ENCODE measurements around the gene CACNA1F. TPM values are rescaled to one million over a fixed set of nuclear protein-coding genes. Genes with fewer than 3 reads are reported as not detected.

The CACNA1F gene
- total RNA-seq, 1 donor from 2014 or later, result 1.4 TPM

- TF ChIP-seq CTCF (IDR thresholded peaks at IDR 0.05), result no peak
- Histone ChIP-seq H3K27me3 (no peaks in the 10 kb centered on the region), H3K9me3 (no peaks in the 10 kb centered on the region), H3K36me3 (no peaks in the 10 kb centered on the region), H3K4me3 (no peak overlapping the region), H3K27ac (no peak overlapping the region), H3K4me1 (no peaks in the 10 kb centered on the region)
- DNase-seq, result no peak
- ATAC-seq, result no peak
- intact Hi-C loops (cut with DNase I), result no loop called here
Measured at GRCh38 chrX:49209434-49210251, 23.5 kb downstream of the CACNA1F start.

DNA sequence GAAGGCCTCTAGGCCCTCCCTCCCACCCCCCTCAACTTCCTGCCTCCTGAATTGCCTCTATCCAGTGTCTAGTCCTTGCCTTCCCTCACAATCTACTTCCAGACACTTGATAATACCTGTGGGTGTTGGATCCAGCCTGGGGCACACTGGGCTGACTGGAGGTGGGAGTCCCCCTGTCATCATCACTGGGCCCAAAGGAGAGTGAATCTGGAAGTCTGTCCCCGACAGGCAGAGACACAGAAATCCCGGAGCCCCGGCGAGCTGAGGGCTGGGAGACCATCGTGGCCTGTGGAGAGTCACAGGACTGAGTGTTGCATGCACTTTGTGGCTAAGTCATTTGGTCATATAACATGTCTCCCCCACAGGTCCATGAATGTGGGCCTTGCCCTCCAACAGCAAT lies 24.7 kb downstream of the CACNA1F start:
- H3K9me3 ChIP-seq, result no peaks in the 10 kb centered on the region
- intact Hi-C loops (cut with DNase I), result no loop called here
- H3K36me3 ChIP-seq, result no peaks in the 10 kb centered on the region
- H3K27ac ChIP-seq, result no peak overlapping the region
- H3K4me1 ChIP-seq, result no peaks in the 10 kb centered on the region
- no peak for DNase-seq
- no peaks in the 10 kb centered on the region for H3K27me3 ChIP-seq
- no peak for ATAC-seq
- no peak overlapping the region for H3K4me3 ChIP-seq
- no peak for TF ChIP-seq CTCF (IDR thresholded peaks at IDR 0.05)

DNA sequence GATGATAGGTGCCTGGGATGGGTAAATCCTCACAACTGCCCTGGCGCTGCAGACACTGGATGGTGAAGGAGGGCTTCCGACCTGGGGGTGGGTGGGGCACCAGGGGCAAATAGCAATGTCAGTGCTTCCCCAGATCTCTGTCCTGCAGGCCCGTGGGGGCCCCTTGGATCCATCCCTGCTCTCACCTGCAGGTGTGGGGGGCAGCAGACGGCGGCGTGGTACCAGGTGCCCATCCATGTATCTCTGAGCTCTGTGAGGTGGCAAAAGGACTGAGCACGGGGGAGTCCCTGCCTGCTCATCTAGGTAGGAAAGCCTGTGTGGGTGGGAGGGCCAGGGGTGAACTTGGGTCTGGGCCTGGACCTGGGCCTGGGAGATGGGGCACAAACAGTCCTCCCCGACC lies 26.6 kb downstream of the CACNA1F start:
- no peak for DNase-seq
- no peaks in the 10 kb centered on the region for H3K9me3 ChIP-seq
- no peaks in the 10 kb centered on the region for H3K27me3 ChIP-seq
- ATAC-seq, result no peak
- H3K36me3 ChIP-seq, result no peaks in the 10 kb centered on the region
- H3K4me3 ChIP-seq, result no peak overlapping the region
- intact Hi-C loops (cut with DNase I), result no loop called here
- no peak for TF ChIP-seq CTCF (IDR thresholded peaks at IDR 0.05)
- H3K4me1 ChIP-seq, result no peaks in the 10 kb centered on the region
- H3K27ac ChIP-seq, result no peak overlapping the region

GRCh38 chrX:49205443-49205842 lies 27.7 kb downstream of the CACNA1F start:
- intact Hi-C loops (cut with DNase I), result no loop called here
- TF ChIP-seq CTCF (IDR thresholded peaks at IDR 0.05), result no peak
- H3K36me3 ChIP-seq, result no peaks in the 10 kb centered on the region

DNA sequence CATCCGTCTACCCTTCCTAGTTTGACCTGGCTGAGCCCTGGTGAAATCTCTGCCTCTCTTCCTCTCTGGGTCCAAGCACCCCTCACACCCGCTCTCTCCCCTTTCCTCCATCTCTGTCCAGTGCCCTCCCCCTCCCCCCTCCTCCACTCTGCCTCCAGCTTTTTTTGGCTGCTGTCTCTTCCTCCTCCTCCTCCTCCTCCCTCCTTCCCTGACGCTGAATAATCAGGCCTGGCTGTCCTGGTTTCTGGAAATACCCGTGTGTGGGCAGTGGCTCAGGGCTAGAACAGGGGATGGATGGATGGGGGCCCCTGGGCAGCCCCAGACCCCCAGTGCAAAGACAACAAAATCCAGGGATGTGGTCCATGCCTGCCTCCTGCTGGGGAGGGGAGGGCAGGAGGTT lies 28.4 kb downstream of the CACNA1F start:
- no peak for DNase-seq

More at GRCh38 chrX:49205443-49205842, 27.7 kb downstream of the CACNA1F start:
- H3K27ac ChIP-seq, result no peak overlapping the region
- no peak overlapping the region for H3K4me3 ChIP-seq
- ATAC-seq (no peak), DNase-seq (no peak)
- H3K4me1 ChIP-seq, result peaks cover 3% of the 10 kb centered on the region
- no peaks in the 10 kb centered on the region for H3K9me3 ChIP-seq
- no peaks in the 10 kb centered on the region for H3K27me3 ChIP-seq

More for the DNA sequence above, 28.4 kb downstream of the CACNA1F start:
- Histone ChIP-seq H3K27ac (no peak overlapping the region), H3K4me1 (peaks cover 3% of the 10 kb centered on the region), H3K36me3 (no peaks in the 10 kb centered on the region), H3K4me3 (no peak overlapping the region), H3K27me3 (no peaks in the 10 kb centered on the region), H3K9me3 (no peaks in the 10 kb centered on the region)
- no peak for TF ChIP-seq CTCF (IDR thresholded peaks at IDR 0.05)
- intact Hi-C loops (cut with DNase I), result no loop called here
- no peak for ATAC-seq

Measured in upper lobe of right lung (tissue), 1 donor.